HepG2 (cell line): ENCODE measurements around the gene CLEC16A. TPM values are rescaled to one million over a fixed set of nuclear protein-coding genes. Genes with fewer than 3 reads are reported as not detected.

Source experiments
- ADNP ChIP-seq: sonication (generic); formaldehyde crosslinking; IDR thresholded peaks from 2 replicates; pipeline ENCODE4 v1.4.0; 2020; ENCODE audit warnings: missing genetic modification reagents
- DDIT3 ChIP-seq: sonication (generic); formaldehyde crosslinking; IDR thresholded peaks from 2 replicates; pipeline ENCODE4 v1.4.0; 2020; ENCODE audit warnings: mild to moderate bottlenecking, missing genetic modification reagents
- E2F1 ChIP-seq: sonication (generic); formaldehyde crosslinking; IDR thresholded peaks from 2 replicates; pipeline ENCODE4 v1.5.0; 2020; ENCODE audit warnings: missing genetic modification reagents
- FOSL2 ChIP-seq: sonication (generic); formaldehyde crosslinking; IDR thresholded peaks from 2 replicates; pipeline ENCODE4 v1.4.0; 2020; ENCODE audit warnings: missing genetic modification reagents
- IRX3 ChIP-seq: sonication (generic); formaldehyde crosslinking; IDR thresholded peaks from 2 replicates; pipeline ENCODE4 v1.8.1; 2023; ENCODE audit warnings: mild to moderate bottlenecking, low read depth, missing genetic modification reagents, borderline replicate concordance
- KLF11 ChIP-seq: IDR thresholded peaks from 2 replicates; pipeline ENCODE4 v1.6.1; 2016; ENCODE audit warnings: missing compliant biosample characterization
- MED13 ChIP-seq: sonication (generic); formaldehyde crosslinking; IDR thresholded peaks from 2 replicates; pipeline ENCODE4 v1.5.0; 2020; ENCODE audit warnings: missing genetic modification reagents
- NR2C2 ChIP-seq: sonication (generic); formaldehyde crosslinking; IDR thresholded peaks from 2 replicates; pipeline ENCODE4 v1.4.0; 2020; ENCODE audit warnings: missing genetic modification reagents, mild to moderate bottlenecking, moderate library complexity, borderline replicate concordance
- PATZ1 ChIP-seq: sonication (generic); formaldehyde crosslinking; IDR thresholded peaks from 2 replicates; pipeline ENCODE4 v1.4.0; 2020; ENCODE audit warnings: missing genetic modification reagents
- POGK ChIP-seq: sonication (generic); formaldehyde crosslinking; conservative IDR thresholded peaks from 2 replicates; pipeline ENCODE4 v1.8.0; 2022; ENCODE audit warnings: mild to moderate bottlenecking, moderate library complexity, missing genetic modification reagents
- SSRP1 ChIP-seq: IDR thresholded peaks from 2 replicates; pipeline ENCODE4 v1.6.1; 2016; ENCODE audit warnings: control low read depth
- TGIF2 ChIP-seq: IDR thresholded peaks from 2 replicates; pipeline ENCODE4 v1.6.1; 2016; ENCODE audit warnings: control low read depth, missing compliant biosample characterization
- UBTF ChIP-seq: sonication (generic); formaldehyde crosslinking; IDR thresholded peaks from 2 replicates; pipeline ENCODE4 v1.4.0; 2020; ENCODE audit warnings: mild to moderate bottlenecking, missing genetic modification reagents
- ZBTB8A ChIP-seq: sonication (generic); formaldehyde crosslinking; IDR thresholded peaks from 2 replicates; pipeline ENCODE4 v1.4.0; 2020; ENCODE audit warnings: mild to moderate bottlenecking, low read depth, missing genetic modification reagents, borderline replicate concordance
- ZC3H13 ChIP-seq: sonication (generic); formaldehyde crosslinking; IDR thresholded peaks from 2 replicates; pipeline ENCODE4 v1.8.1; 2023; ENCODE audit warnings: mild to moderate bottlenecking, missing genetic modification reagents, moderate library complexity
- ZNF3 ChIP-seq: IDR thresholded peaks from 2 replicates; pipeline ENCODE4 v1.7.0; 2017; ENCODE audit warnings: inconsistent platforms
- ZNF605 ChIP-seq: sonication (generic); formaldehyde crosslinking; IDR thresholded peaks from 2 replicates; pipeline ENCODE4 v1.8.0; 2022; ENCODE audit warnings: mild to moderate bottlenecking, missing genetic modification reagents
- ZNF777 ChIP-seq: sonication (generic); formaldehyde crosslinking; IDR thresholded peaks from 2 replicates; pipeline ENCODE4 v1.4.0; 2020; ENCODE audit warnings: missing genetic modification reagents
- ZNF850 ChIP-seq: sonication (generic); formaldehyde crosslinking; conservative IDR thresholded peaks from 2 replicates; pipeline ENCODE4 v1.9.0; 2021; ENCODE audit warnings: mild to moderate bottlenecking, missing genetic modification reagents
- polyA plus RNA-seq, 8 experiments: library from polyadenylated mRNA; depleted of rRNA in 3 of 8; stranded (reverse) in 7 of 8; unstranded in 1 of 8; fragments of >200 nt; fragmentation: Illumina TruSeq in 4 of 8; extraction: Trizol in 4 of 8; gene quantifications; 2 replicates each; pipeline versions ENCODE4 v1.2.1 to v1.2.3, GENCODE V29; 2011 to 2016; ENCODE audit warnings: low read depth in 4 of 8, missing spikeins in 1 of 8, mixed read lengths in 1 of 8; ENCODE audit not compliant: insufficient read depth in 1 of 8
- total RNA-seq, 5 experiments: library from RNA; depleted of rRNA; stranded (reverse); fragments of >200 nt; fragmentation: Illumina TruSeq; extraction: Trizol; gene quantifications; 2 replicates each; pipeline ENCODE4 v1.2.3, GENCODE V29; 2016; ENCODE audit warnings: low read depth in 1 of 5

Gene CLEC16A
- total and polyA plus RNA-seq, 2 of the 13 experiments (the other 11 are each of a cell fraction or from before 2014, with no cell fraction given), result 8.5 to 10.3 TPM

GRCh38 chr16:11205754-11206581 lies 261.6 kb downstream of the CLEC16A start (continued):
- peak; percentile 90 for TF ChIP-seq TGIF2 (CRISPR knock-in tag)
- TF ChIP-seq FOSL2 (CRISPR knock-in tag), result peak; percentile 44; the same call in 1 of the 2 replicates
- TF ChIP-seq ZNF850, result no peak
- no peak for TF ChIP-seq ZBTB8A (CRISPR knock-in tag)
- TF ChIP-seq MED13 (CRISPR knock-in tag), result no peak
- TF ChIP-seq ADNP (CRISPR knock-in tag), result no peak
- no peak for TF ChIP-seq ZNF777 (CRISPR knock-in tag)
- TF ChIP-seq PATZ1 (CRISPR knock-in tag), result peak; percentile 78
- no peak for TF ChIP-seq IRX3 (CRISPR knock-in tag)
- TF ChIP-seq E2F1 (CRISPR knock-in tag), result no peak
- peak; percentile 73 for TF ChIP-seq NR2C2
- TF ChIP-seq UBTF (CRISPR knock-in tag), result no peak
- peak; percentile 73; the same call in 1 of the 2 replicates for TF ChIP-seq POGK (CRISPR knock-in tag)
- TF ChIP-seq ZNF605, result no peak
- TF ChIP-seq SSRP1 (CRISPR knock-in tag), result peak; percentile 49; the same call in 1 of the 2 replicates
- no peak for TF ChIP-seq DDIT3 (CRISPR knock-in tag)
- TF ChIP-seq ZNF3 (CRISPR knock-in tag), result no peak
- no peak for TF ChIP-seq ZC3H13 (CRISPR knock-in tag)
- TF ChIP-seq KLF11, result 0 out of 2 replicates have a peak, but pooled peaks have one; percentile 30
